CD4-positive, alpha-beta T cell treated with Interleukin-17A for 1 hour (primary cell): ENCODE results near the gene LAMA2.
"Not testable (repeated sequence)": the region's sequence is repeated elsewhere in the genome, so short reads cannot be mapped to it uniquely, and the experiment has no call there.

Experiments
- DNase-seq: peaks from one replicate; pipeline ENCODE4 v3.0.0-alpha.2; 2020

The LAMA2 gene

GRCh38 chr6:129015721-129016120 lies 132.8 kb downstream of the LAMA2 start:
- no peak for DNase-seq

GRCh38 chr6:129016844-129017243 lies 133.9 kb downstream of the LAMA2 start:
- DNase-seq = no peak

GRCh38 chr6:129022011-129022553 lies 139.1 kb downstream of the LAMA2 start:
- DNase-seq = no peak

- no peak for DNase-seq
Observed at GRCh38 chr6:129026601-129027000, 143.7 kb downstream of the LAMA2 start.

GRCh38 chr6:129029778-129030177 lies 146.8 kb downstream of the LAMA2 start:
- DNase-seq = no peak

GRCh38 chr6:129030215-129030614 lies 147.3 kb downstream of the LAMA2 start:
- DNase-seq = no peak

- no peak for DNase-seq
Observed at GRCh38 chr6:129031051-129031599, 148.2 kb downstream of the LAMA2 start.

GRCh38 chr6:129032602-129033001 lies 149.7 kb downstream of the LAMA2 start:
- DNase-seq = no peak

- DNase-seq = no peak
Observed at GRCh38 chr6:129033180-129033579, 150.2 kb downstream of the LAMA2 start.

- DNase-seq = no peak
Observed at GRCh38 chr6:129033581-129033980, 150.6 kb downstream of the LAMA2 start.

- no peak for DNase-seq
Observed at GRCh38 chr6:129041563-129041962, 158.6 kb downstream of the LAMA2 start.

GRCh38 chr6:129046526-129046925 lies 163.6 kb downstream of the LAMA2 start:
- no peak for DNase-seq

- no peak for DNase-seq
Observed at GRCh38 chr6:129047834-129048233, 164.9 kb downstream of the LAMA2 start.

GRCh38 chr6:129050086-129050485 lies 167.1 kb downstream of the LAMA2 start:
- no peak for DNase-seq

- DNase-seq = not testable (repeated sequence)
Observed at GRCh38 chr6:129053143-129053542, 170.2 kb downstream of the LAMA2 start.

- no peak for DNase-seq
Observed at GRCh38 chr6:129055796-129056195, 172.9 kb downstream of the LAMA2 start.

GRCh38 chr6:129059650-129060049 lies 176.7 kb downstream of the LAMA2 start:
- no peak for DNase-seq

GRCh38 chr6:129069006-129069405 lies 186.1 kb downstream of the LAMA2 start:
- no peak for DNase-seq

- no peak for DNase-seq
Observed at GRCh38 chr6:129073051-129073450, 190.1 kb downstream of the LAMA2 start.

GRCh38 chr6:129073691-129074395 lies 190.9 kb downstream of the LAMA2 start:
- DNase-seq = no peak

GRCh38 chr6:129084406-129084805 lies 201.5 kb downstream of the LAMA2 start:
- no peak for DNase-seq

GRCh38 chr6:129088481-129088880 lies 205.5 kb downstream of the LAMA2 start:
- DNase-seq = not testable (repeated sequence)

- DNase-seq = no peak
Observed at GRCh38 chr6:129089357-129089756, 206.4 kb downstream of the LAMA2 start.

GRCh38 chr6:129094147-129094546 lies 211.2 kb downstream of the LAMA2 start:
- no peak for DNase-seq
